Activated naive CD4-positive, alpha-beta T cell treated with anti-CD3 and anti-CD28 coated beads for 36 hours (primary cell): Measurements from ENCODE around the gene DRAP1. TPM values are rescaled to one million over a fixed set of nuclear protein-coding genes. Genes with fewer than 3 reads are reported as not detected.

Experiments
- CTCF ChIA-PET: fragments of 350-600 bp; sonication (Branson Sonifier 250); formaldehyde crosslinking; loops from one replicate; lab custom pipeline; 2021; ENCODE audit warnings: antibody characterized with exemption; lab: Charles Lee
- DNase-seq: peaks from one replicate; pipeline ENCODE4 v3.0.0-alpha.2; 2020
- H3K27ac Mint-ChIP-seq: one replicate; pipeline ENCODE4 v1.8.0; 2021; ENCODE audit warnings: mild to moderate bottlenecking, mixed read lengths
- H3K27me3 Mint-ChIP-seq: one replicate; pipeline ENCODE4 v1.8.0; 2021; ENCODE audit warnings: low read depth, mixed read lengths
- H3K36me3 Mint-ChIP-seq: one replicate; pipeline ENCODE4 v1.8.0; 2021; ENCODE audit warnings: low read depth, mixed read lengths
- H3K4me1 Mint-ChIP-seq: one replicate; pipeline ENCODE4 v1.8.0; 2021; ENCODE audit warnings: low read depth, mixed read lengths
- H3K4me3 Mint-ChIP-seq: one replicate; pipeline ENCODE4 v1.8.0; 2021; ENCODE audit warnings: mild to moderate bottlenecking, moderate library complexity, mixed read lengths
- H3K9me3 Mint-ChIP-seq: one replicate; pipeline ENCODE4 v1.8.0; 2021; ENCODE audit warnings: mixed read lengths
- intact Hi-C: fragments of 100-400 bp; cut with micrococcal nuclease; formaldehyde crosslinking; loops from one replicate; pipeline ENCODE4 v1.15.1; 2023
- total RNA-seq, 2 experiments: library from RNA; stranded (reverse); gene quantifications; one replicate each; pipeline ENCODE4 v1.2.3, GENCODE V29; 2021

DRAP1 gene
- total RNA-seq, 2 experiments from 2014 or later = 117 to 134 TPM

GRCh38 chr11:65922565-65922964 is 3.3 kb downstream of the DRAP1 start:
- H3K36me3 Mint-ChIP-seq = peaks cover 8% of the 10 kb centered on the region
- DNase-seq = no peak
- no peaks in the 10 kb centered on the region for H3K27me3 Mint-ChIP-seq
- H3K4me3 Mint-ChIP-seq = no peak overlapping the region
- CTCF ChIA-PET = interaction anchor here (0.6 to 1.5 kb wide), 4 partner anchors 31 to 99 kb away, joined by 3 to 7 read pairs (median 4); partner anchors contain the start of gene FIBP
- H3K9me3 Mint-ChIP-seq = no peaks in the 10 kb centered on the region
- intact Hi-C loops = no loop called here
- H3K27ac Mint-ChIP-seq = no peak overlapping the region
- H3K4me1 Mint-ChIP-seq = peaks cover 27% of the 10 kb centered on the region

- Mint-ChIP-seq H3K4me3 (no peak overlapping the region), H3K27ac (no peak overlapping the region), H3K27me3 (no peaks in the 10 kb centered on the region), H3K9me3 (no peaks in the 10 kb centered on the region), H3K4me1 (peaks cover 32% of the 10 kb centered on the region), H3K36me3 (peaks cover 7% of the 10 kb centered on the region)
- intact Hi-C loops = no loop called here
- DNase-seq = no peak
- CTCF ChIA-PET = interaction anchor here (1.5 kb wide), 1 partner anchor 41 kb away, joined by 4 read pairs; no protein-coding TSS in a partner anchor
Measured at GRCh38 chr11:65925397-65925796, 6.2 kb downstream of the DRAP1 start.

GRCh38 chr11:65927904-65928397 is 8.7 kb downstream of the DRAP1 start:
- CTCF ChIA-PET = interaction anchor here (0.8 to 1.2 kb wide), 2 partner anchors 10 to 41 kb away, joined by 3 read pairs; no protein-coding TSS in a partner anchor
- intact Hi-C loops = loop anchor here (1.0 kb wide), 3 partner anchors 28 to 38 kb away; partner anchors contain the start of genes CCDC85B and SART1
- Mint-ChIP-seq H3K27me3 (no peaks in the 10 kb centered on the region), H3K36me3 (peaks cover 4% of the 10 kb centered on the region), H3K27ac (peak overlapping the region; percentile 97), H3K4me1 (peaks cover 30% of the 10 kb centered on the region), H3K4me3 (peak overlapping the region; percentile 68), H3K9me3 (no peaks in the 10 kb centered on the region)
- peak; percentile 91 for DNase-seq

- CTCF ChIA-PET = interaction anchor here (0.8 to 1.2 kb wide), 3 partner anchors 9 to 44 kb away, joined by 3 to 6 read pairs (median 3); no protein-coding TSS in a partner anchor
- peak overlapping the region; percentile 97 for H3K27ac Mint-ChIP-seq
- H3K9me3 Mint-ChIP-seq = no peaks in the 10 kb centered on the region
- intact Hi-C loops = loop anchor here (1.0 kb wide), 3 partner anchors 28 to 38 kb away; partner anchors contain the start of genes CCDC85B and SART1
- H3K27me3 Mint-ChIP-seq = no peaks in the 10 kb centered on the region
- peaks cover 28% of the 10 kb centered on the region for H3K4me1 Mint-ChIP-seq
- peak; percentile 36 for DNase-seq
- H3K36me3 Mint-ChIP-seq = no peaks in the 10 kb centered on the region
- H3K4me3 Mint-ChIP-seq = peak overlapping the region; percentile 68
Measured at GRCh38 chr11:65928667-65929066, 9.4 kb downstream of the DRAP1 start.

- H3K27me3 Mint-ChIP-seq = no peaks in the 10 kb centered on the region
- intact Hi-C loops = no loop called here
- H3K36me3 Mint-ChIP-seq = no peaks in the 10 kb centered on the region
- CTCF ChIA-PET = interaction anchor here (1.1 to 2.2 kb wide), 3 partner anchors 16 to 47 kb away, joined by 7 to 12 read pairs (median 8); partner anchors contain the start of gene CCDC85B
- no peaks in the 10 kb centered on the region for H3K9me3 Mint-ChIP-seq
- H3K4me3 Mint-ChIP-seq = no peak overlapping the region
- no peak for DNase-seq
- H3K4me1 Mint-ChIP-seq = peaks cover 27% of the 10 kb centered on the region
- H3K27ac Mint-ChIP-seq = no peak overlapping the region
Measured at GRCh38 chr11:65931773-65932557, 12.7 kb downstream of the DRAP1 start.

GRCh38 chr11:65932558-65932919 is 13.3 kb downstream of the DRAP1 start:
- Mint-ChIP-seq H3K4me3 (no peak overlapping the region), H3K36me3 (no peaks in the 10 kb centered on the region), H3K9me3 (no peaks in the 10 kb centered on the region), H3K27ac (no peak overlapping the region), H3K4me1 (peaks cover 22% of the 10 kb centered on the region), H3K27me3 (no peaks in the 10 kb centered on the region)
- CTCF ChIA-PET = interaction anchor here (1.1 to 2.2 kb wide), 4 partner anchors 17 to 48 kb away, joined by 3 to 12 read pairs (median 8); partner anchors contain the start of gene CCDC85B
- intact Hi-C loops = no loop called here
- DNase-seq = no peak

GRCh38 chr11:65934014-65934413 is 14.8 kb downstream of the DRAP1 start:
- intact Hi-C loops = no loop called here
- Mint-ChIP-seq H3K4me3 (no peak overlapping the region), H3K4me1 (peaks cover 8% of the 10 kb centered on the region), H3K9me3 (no peaks in the 10 kb centered on the region), H3K36me3 (no peaks in the 10 kb centered on the region), H3K27me3 (no peaks in the 10 kb centered on the region), H3K27ac (no peak overlapping the region)
- DNase-seq = no peak
- CTCF ChIA-PET = interaction anchor here (0.6 kb wide), 2 partner anchors 43 to 86 kb away, joined by 3 to 5 read pairs; no protein-coding TSS in a partner anchor

GRCh38 chr11:65937766-65938165 is 18.5 kb downstream of the DRAP1 start:
- no peak for DNase-seq
- Mint-ChIP-seq H3K36me3 (no peaks in the 10 kb centered on the region), H3K4me3 (no peak overlapping the region), H3K27ac (no peak overlapping the region), H3K27me3 (no peaks in the 10 kb centered on the region), H3K9me3 (no peaks in the 10 kb centered on the region), H3K4me1 (no peaks in the 10 kb centered on the region)
- CTCF ChIA-PET = interaction anchor here (0.8 kb wide), 1 partner anchor 10 kb away, joined by 3 read pairs; no protein-coding TSS in a partner anchor
- intact Hi-C loops = no loop called here

- CTCF ChIA-PET = no interaction called here
- Mint-ChIP-seq H3K9me3 (no peaks in the 10 kb centered on the region), H3K27ac (no peak overlapping the region), H3K4me1 (no peaks in the 10 kb centered on the region), H3K4me3 (no peak overlapping the region), H3K36me3 (no peaks in the 10 kb centered on the region), H3K27me3 (no peaks in the 10 kb centered on the region)
- DNase-seq = no peak
- intact Hi-C loops = no loop called here
Measured at GRCh38 chr11:65941720-65942310, 22.6 kb downstream of the DRAP1 start.

GRCh38 chr11:65942531-65942930 is 23.3 kb downstream of the DRAP1 start:
- CTCF ChIA-PET = no interaction called here
- H3K27ac Mint-ChIP-seq = no peak overlapping the region
- no peaks in the 10 kb centered on the region for H3K27me3 Mint-ChIP-seq

GRCh38 chr11:65944191-65944590 is 25.0 kb downstream of the DRAP1 start:
- H3K27me3 Mint-ChIP-seq = no peaks in the 10 kb centered on the region

More at GRCh38 chr11:65942531-65942930, 23.3 kb downstream of the DRAP1 start:
- Mint-ChIP-seq H3K9me3 (no peaks in the 10 kb centered on the region), H3K36me3 (no peaks in the 10 kb centered on the region), H3K4me1 (no peaks in the 10 kb centered on the region), H3K4me3 (no peak overlapping the region)
- no peak for DNase-seq
- intact Hi-C loops = no loop called here

GRCh38 chr11:65944767-65945166 is 25.5 kb downstream of the DRAP1 start:
- Mint-ChIP-seq H3K4me1 (no peaks in the 10 kb centered on the region), H3K9me3 (no peaks in the 10 kb centered on the region), H3K36me3 (no peaks in the 10 kb centered on the region), H3K27ac (no peak overlapping the region), H3K4me3 (no peak overlapping the region), H3K27me3 (no peaks in the 10 kb centered on the region)
- CTCF ChIA-PET = no interaction called here
- no peak for DNase-seq
- intact Hi-C loops = no loop called here

More at GRCh38 chr11:65944191-65944590, 25.0 kb downstream of the DRAP1 start:
- Mint-ChIP-seq H3K9me3 (no peaks in the 10 kb centered on the region), H3K4me1 (no peaks in the 10 kb centered on the region), H3K36me3 (no peaks in the 10 kb centered on the region), H3K27ac (no peak overlapping the region), H3K4me3 (no peak overlapping the region)
- CTCF ChIA-PET = no interaction called here
- intact Hi-C loops = no loop called here
- DNase-seq = no peak
